Gastrocnemius medialis (tissue), 4 donors: Measurements from ENCODE around the gene TARS3. TPM values are rescaled to one million over a fixed set of nuclear protein-coding genes. Genes with fewer than 3 reads are reported as not detected.

Experiments
- ATAC-seq, 2 donors: fragments of 150-250 bp; one replicate each; pipeline ENCODE4 v1.9.1; 2016
- DNase-seq, 2 donors: peaks; one replicate each; pipeline ENCODE4 v3.0.0-alpha.2; 2019
- H3K27ac ChIP-seq, 4 donors: fragments of 200-600 bp; sonication (generic); 1 replicate in 1 of 4; 2 replicates in 3 of 4; pipeline ENCODE4 v1.5.1; 2016 to 2018; ENCODE audit warnings: mild to moderate bottlenecking in 2 of 4, moderate library complexity in 1 of 4
- H3K27me3 ChIP-seq, 3 donors: fragments of 200-600 bp; sonication (generic) in 2 of 3; 1 replicate in 1 of 3; 2 replicates in 2 of 3; pipeline versions ENCODE4 v1.5.1 to v1.6.0; 2016 to 2019; ENCODE audit warnings: mild to moderate bottlenecking in 1 of 3, moderate library complexity in 1 of 3
- H3K36me3 ChIP-seq, 2 donors: fragments of 200-600 bp; sonication (generic) in 1 of 2; one replicate each; pipeline ENCODE4 v1.5.1; 2017 to 2018
- H3K4me1 ChIP-seq, 2 donors: fragments of 200-600 bp; sonication (generic) in 1 of 2; one replicate each; pipeline ENCODE4 v1.5.1; 2016 to 2017; ENCODE audit warnings: mild to moderate bottlenecking in 2 of 2
- H3K4me3 ChIP-seq, 4 donors: fragments of 200-600 bp; sonication (generic) in 3 of 4; 1 replicate in 1 of 4; 2 replicates in 3 of 4; pipeline ENCODE4 v1.5.1; 2016 to 2019; ENCODE audit warnings: mild to moderate bottlenecking in 2 of 4
- H3K9me3 ChIP-seq, 3 donors: fragments of 200-600 bp; sonication (generic) in 2 of 3; 1 replicate in 1 of 3; 2 replicates in 2 of 3; pipeline ENCODE4 v1.5.1; 2016 to 2019
- CTCF ChIP-seq, 5 experiments: fragments of 450-650 bp in 3 of 5; fragments of 200-600 bp in 2 of 5; sonication (generic) in 2 of 5; IDR thresholded peaks in 4 of 5; conservative IDR thresholded peaks in 1 of 5; 1 replicate in 4 of 5; 2 replicates in 1 of 5; pipeline ENCODE4 v1.5.1; 2016 to 2019; ENCODE audit warnings: antibody characterized with exemption in 5 of 5, mild to moderate bottlenecking in 3 of 5, moderate library complexity in 3 of 5
- POLR2A ChIP-seq, 2 donors: fragments of 450-650 bp; IDR thresholded peaks; one replicate each; pipeline ENCODE4 v1.6.1; 2017; ENCODE audit warnings: antibody characterized with exemption in 2 of 2, mild to moderate bottlenecking in 2 of 2, moderate library complexity in 2 of 2
- in situ Hi-C, 4 donors: fragments of 200-750 bp; cut with MboI; loops; one replicate each; pipeline versions ENCODE4 v1.15.0 to v1.8.0; 2017; ENCODE audit warnings: low sequenced_read_pairs in 4 of 4
- intact Hi-C: fragments of 100-400 bp; cut with DNase I; formaldehyde crosslinking; loops from one replicate; pipeline ENCODE4 v1.15.1; 2023; ENCODE audit warnings: low total_unique reads
- total RNA-seq, 4 donors: library from RNA; depleted of rRNA; stranded (reverse); fragments of >200 nt; gene quantifications; one replicate each; pipeline versions ENCODE4 v1.1.0 to v1.2.3, GENCODE V29; 2016

TARS3 gene
- total RNA-seq, 4 donors from 2014 or later, result 38.3 to 69.9 (median 55.4) TPM

- H3K36me3 ChIP-seq, result no peaks in the 10 kb centered on the region
- no peaks in the 10 kb centered on the region for H3K4me1 ChIP-seq
- no peak overlapping the region for H3K27ac ChIP-seq
- no peak overlapping the region for H3K4me3 ChIP-seq
- TF ChIP-seq CTCF (IDR thresholded peaks at IDR 0.05 in 4 of 5, conservative IDR thresholded peaks at IDR 0.05 in 1 of 5) (no peak), POLR2A (IDR thresholded peaks at IDR 0.05) (no peak)
- no peaks in the 10 kb centered on the region for H3K27me3 ChIP-seq
- in situ Hi-C loops (no loop called here), intact Hi-C loops (no loop called here)
- DNase-seq (no peak), ATAC-seq (no peak)
- H3K9me3 ChIP-seq, result no peaks in the 10 kb centered on the region
Measured at GRCh38 chr15:101731746-101732145, 7.5 kb upstream of the TARS3 start.

- no peak for TF ChIP-seq CTCF (IDR thresholded peaks at IDR 0.05 in 4 of 5, conservative IDR thresholded peaks at IDR 0.05 in 1 of 5)
- no peak for TF ChIP-seq POLR2A (IDR thresholded peaks at IDR 0.05)
- no peaks in the 10 kb centered on the region for H3K9me3 ChIP-seq
- H3K4me3 ChIP-seq, result no peak overlapping the region
- ATAC-seq (no peak), DNase-seq (no peak)
- in situ Hi-C loops (no loop called here), intact Hi-C loops (no loop called here)
- H3K27ac ChIP-seq, result no peak overlapping the region
- H3K36me3 ChIP-seq, result no peaks in the 10 kb centered on the region
- H3K27me3 ChIP-seq, result no peaks in the 10 kb centered on the region
- H3K4me1 ChIP-seq, result peaks cover 12 to 14% of the 10 kb centered on the region in 2 donors
Measured at GRCh38 chr15:101727186-101727585, 2.9 kb upstream of the TARS3 start.

GRCh38 chr15:101725073-101725472, 800 bp upstream of the TARS3 start:
- ATAC-seq (no peak), DNase-seq (no peak)
- TF ChIP-seq CTCF (IDR thresholded peaks at IDR 0.05 in 4 of 5, conservative IDR thresholded peaks at IDR 0.05 in 1 of 5) (no peak), POLR2A (IDR thresholded peaks at IDR 0.05) (no peak)
- in situ Hi-C loops (no loop called here), intact Hi-C loops (no loop called here)
- Histone ChIP-seq H3K4me1 (peaks cover 12 to 14% of the 10 kb centered on the region in 2 donors), H3K4me3 (peak overlapping the region in 2 of 4 donors; percentile 44 to 46), H3K36me3 (peaks cover 0 to 17% of the 10 kb centered on the region in 2 donors), H3K27ac (peak overlapping the region in 3 of 4 donors; percentile 97), H3K9me3 (no peaks in the 10 kb centered on the region), H3K27me3 (no peaks in the 10 kb centered on the region)

- TF ChIP-seq POLR2A (IDR thresholded peaks at IDR 0.05) (no peak), CTCF (IDR thresholded peaks at IDR 0.05 in 4 of 5, conservative IDR thresholded peaks at IDR 0.05 in 1 of 5) (no peak)
- Histone ChIP-seq H3K27ac (peak overlapping the region; percentile 90 to 97 (median 97)), H3K9me3 (no peaks in the 10 kb centered on the region), H3K4me3 (peak overlapping the region; percentile 44 to 90 (median 62)), H3K36me3 (peaks cover 0 to 22% of the 10 kb centered on the region in 2 donors), H3K27me3 (no peaks in the 10 kb centered on the region), H3K4me1 (peaks cover 12 to 14% of the 10 kb centered on the region in 2 donors)
- intact Hi-C loops (loop anchor here (5.0 kb wide), 2 partner anchors 72 to 422 kb away; partner anchors contain the start of gene TM2D3), in situ Hi-C loops (no loop called here)
- ATAC-seq (peak in 1 of 2 donors; percentile 11), DNase-seq (no peak)
Measured at GRCh38 chr15:101724675-101725005, 367 bp upstream of the TARS3 start.
